ENCODE data around the gene MYO3A.
"Not testable (repeated sequence)": the region's sequence is repeated elsewhere in the genome, so short reads cannot be mapped to it uniquely, and the experiment has no call there.

MYO3A gene

DNA sequence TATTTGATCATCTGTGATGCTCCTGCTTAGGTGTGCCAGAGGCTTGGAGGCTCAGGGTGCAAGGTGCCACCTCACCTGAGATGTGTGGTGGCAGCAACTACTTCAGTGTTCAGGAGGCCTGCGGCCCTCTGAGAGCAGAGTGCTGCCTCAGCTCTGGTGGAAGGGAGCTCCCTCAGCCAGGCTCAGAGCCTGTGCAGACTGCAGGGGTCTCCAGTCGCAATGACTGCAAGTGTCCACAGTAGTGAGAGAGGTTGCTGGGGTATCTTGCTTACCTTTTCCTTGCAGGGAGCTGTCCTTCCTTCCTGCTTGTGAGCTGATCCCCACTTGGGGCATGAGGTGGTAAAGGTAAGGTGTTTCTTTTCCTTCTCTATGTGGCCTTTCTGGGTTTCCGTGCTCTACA is 151.5 kb downstream of the MYO3A start:
- Mint-ChIP-seq H3K4me1 (ENCODE audit: low read depth) (no peaks in the 10 kb centered on the region), H3K36me3 (ENCODE audit: low read depth) (no peaks in the 10 kb centered on the region), H3K27ac (no peak overlapping the region), H3K27me3 (peaks cover 1% of the 10 kb centered on the region), H3K9me3 (no peaks in the 10 kb centered on the region), H3K4me3 (no peak overlapping the region)
- intact Hi-C loops (cut with micrococcal nuclease), result no loop called here

DNA sequence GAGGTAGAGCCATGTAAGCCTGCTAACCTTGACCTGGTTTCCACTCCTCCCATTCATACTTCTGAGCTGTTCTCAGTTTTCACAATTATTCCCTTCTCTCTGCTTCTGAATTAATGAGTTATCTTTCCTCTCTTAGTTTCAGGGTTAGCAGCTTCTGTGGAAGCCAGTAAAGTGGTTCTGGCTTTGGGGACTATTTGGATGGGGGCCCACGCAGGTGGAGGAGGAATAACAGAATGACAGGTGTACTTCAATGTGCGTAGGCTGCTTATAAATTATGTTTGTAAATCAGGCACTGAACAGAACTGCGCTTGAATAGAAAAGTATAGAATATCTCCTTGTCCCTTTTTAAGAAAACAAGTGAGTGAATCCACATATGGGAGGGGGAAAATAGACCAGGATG is 153.6 kb downstream of the MYO3A start:
- peaks cover 1% of the 10 kb centered on the region for H3K27me3 Mint-ChIP-seq

DNA sequence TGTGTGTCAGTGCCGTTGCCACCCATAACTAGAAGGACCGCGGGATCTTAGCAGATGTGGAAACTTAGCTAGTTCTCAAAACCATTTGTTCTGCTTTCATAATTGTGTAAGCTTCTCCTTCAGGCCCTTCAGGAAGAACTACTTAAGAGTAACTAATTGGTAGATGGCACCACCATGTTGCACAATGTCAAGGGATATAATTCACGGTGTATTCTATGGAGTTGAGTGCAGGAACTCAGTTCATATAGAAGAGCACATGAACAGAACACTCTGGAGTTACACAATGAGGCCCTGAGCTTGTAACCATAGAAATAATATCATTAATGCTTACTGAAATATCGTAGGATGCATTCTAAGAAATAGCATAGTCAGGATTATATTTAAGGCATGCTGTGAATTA is 156.0 kb downstream of the MYO3A start:
- peaks cover 1% of the 10 kb centered on the region for H3K27me3 Mint-ChIP-seq
- H3K36me3 Mint-ChIP-seq (ENCODE audit: low read depth), result no peaks in the 10 kb centered on the region
- no peak overlapping the region for H3K4me3 Mint-ChIP-seq
- no peak overlapping the region for H3K27ac Mint-ChIP-seq
- no peaks in the 10 kb centered on the region for H3K4me1 Mint-ChIP-seq (ENCODE audit: low read depth)
- no peaks in the 10 kb centered on the region for H3K9me3 Mint-ChIP-seq
- intact Hi-C loops (cut with micrococcal nuclease), result loop anchor here (1.0 kb wide), 1 partner anchor 32 kb away; no protein-coding TSS in a partner anchor

More for the DNA sequence above, 153.6 kb downstream of the MYO3A start:
- H3K4me1 Mint-ChIP-seq (ENCODE audit: low read depth), result no peaks in the 10 kb centered on the region
- intact Hi-C loops (cut with micrococcal nuclease), result no loop called here
- H3K4me3 Mint-ChIP-seq, result no peak overlapping the region
- H3K36me3 Mint-ChIP-seq (ENCODE audit: low read depth), result no peaks in the 10 kb centered on the region
- no peak overlapping the region for H3K27ac Mint-ChIP-seq
- no peaks in the 10 kb centered on the region for H3K9me3 Mint-ChIP-seq

DNA sequence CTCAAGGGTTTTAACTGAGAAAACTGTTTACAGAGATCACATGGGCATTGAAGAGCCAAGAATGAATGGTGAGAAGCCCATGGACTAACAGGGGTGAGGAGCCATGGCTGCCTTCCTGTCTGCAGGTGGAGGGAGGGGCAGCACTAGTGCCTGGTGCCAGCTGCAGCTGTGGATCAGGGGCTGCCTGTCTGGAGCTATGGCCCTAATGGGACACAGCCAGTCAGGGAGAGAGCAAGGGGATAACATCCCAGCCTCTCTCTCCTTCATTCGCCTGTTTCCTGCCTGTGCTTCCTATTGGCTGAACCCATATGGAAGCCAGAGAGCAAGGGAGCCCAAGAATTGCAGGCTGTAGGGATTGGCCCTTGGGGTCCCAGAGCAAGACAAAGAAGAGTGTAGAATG is 156.7 kb downstream of the MYO3A start:
- intact Hi-C loops (cut with micrococcal nuclease), result loop anchor here (1.0 kb wide), 1 partner anchor 32 kb away; no protein-coding TSS in a partner anchor
- H3K27ac Mint-ChIP-seq, result no peak overlapping the region
- no peaks in the 10 kb centered on the region for H3K4me1 Mint-ChIP-seq (ENCODE audit: low read depth)
- H3K27me3 Mint-ChIP-seq, result peaks cover 1% of the 10 kb centered on the region
- H3K4me3 Mint-ChIP-seq, result no peak overlapping the region
- no peaks in the 10 kb centered on the region for H3K9me3 Mint-ChIP-seq
- H3K36me3 Mint-ChIP-seq (ENCODE audit: low read depth), result no peaks in the 10 kb centered on the region

DNA sequence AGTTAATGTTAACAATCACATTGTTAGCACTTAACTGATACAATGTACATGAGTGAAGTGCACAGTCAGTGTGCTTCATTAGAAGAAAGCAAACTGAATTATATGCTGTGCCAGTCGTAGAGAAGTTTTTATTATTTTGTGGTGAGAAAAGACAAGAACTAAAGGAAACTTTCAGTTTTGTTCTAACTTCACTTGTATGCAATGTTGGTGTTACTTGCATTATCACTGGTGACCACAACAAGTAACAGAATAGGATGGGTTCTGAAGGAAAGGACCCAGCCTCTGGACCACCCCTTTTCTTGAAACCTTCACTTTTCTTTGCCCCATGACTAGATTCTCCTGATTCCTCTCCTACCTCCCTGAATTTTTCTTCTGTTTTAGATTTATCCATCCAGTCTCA is 159.2 kb downstream of the MYO3A start:
- Mint-ChIP-seq H3K36me3 (ENCODE audit: low read depth) (no peaks in the 10 kb centered on the region), H3K4me1 (ENCODE audit: low read depth) (no peaks in the 10 kb centered on the region), H3K27me3 (no peaks in the 10 kb centered on the region), H3K27ac (no peak overlapping the region), H3K9me3 (no peaks in the 10 kb centered on the region), H3K4me3 (no peak overlapping the region)
- intact Hi-C loops (cut with micrococcal nuclease), result no loop called here

DNA sequence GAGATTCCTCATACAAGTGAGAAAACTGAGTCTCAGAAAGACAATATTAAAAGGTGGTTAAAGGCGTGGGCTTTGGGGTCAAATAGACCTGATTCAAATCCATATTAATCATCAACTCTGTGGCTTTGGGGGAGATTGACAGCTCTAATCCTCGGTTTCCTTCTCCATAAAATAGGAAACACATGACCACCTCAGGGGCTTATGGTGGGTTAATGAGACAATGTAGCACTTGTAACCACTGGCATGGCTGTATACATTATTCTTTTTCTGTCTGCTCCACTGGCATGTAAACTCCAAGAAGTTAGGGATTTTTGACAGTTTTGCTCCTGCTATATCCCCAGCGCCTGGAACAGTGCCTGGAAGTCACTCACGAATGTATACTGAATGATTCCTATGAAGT is 161.8 kb downstream of the MYO3A start:
- H3K27ac Mint-ChIP-seq, result no peak overlapping the region
- H3K36me3 Mint-ChIP-seq (ENCODE audit: low read depth), result no peaks in the 10 kb centered on the region
- H3K27me3 Mint-ChIP-seq, result no peaks in the 10 kb centered on the region
- H3K4me1 Mint-ChIP-seq (ENCODE audit: low read depth), result no peaks in the 10 kb centered on the region
- intact Hi-C loops (cut with micrococcal nuclease), result no loop called here
- no peak overlapping the region for H3K4me3 Mint-ChIP-seq
- H3K9me3 Mint-ChIP-seq, result no peaks in the 10 kb centered on the region

DNA sequence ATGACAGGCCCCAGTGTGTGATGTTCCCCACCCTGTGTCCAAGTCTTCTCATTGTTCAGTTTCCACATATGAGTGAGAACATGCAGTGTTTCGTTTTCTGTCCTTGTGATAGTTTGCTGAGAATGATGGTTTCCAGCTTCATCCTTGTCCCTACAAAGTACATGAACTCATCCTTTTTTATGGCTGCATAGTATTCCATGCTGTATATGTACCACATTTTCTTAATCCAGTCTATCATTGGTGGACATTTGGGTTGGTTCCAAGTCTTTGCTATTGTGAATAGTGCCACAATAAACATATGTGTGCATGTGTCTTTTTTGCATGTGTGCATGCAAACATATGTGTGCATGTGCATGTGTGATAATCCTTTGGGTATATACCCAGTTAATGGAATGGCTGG is 163.5 kb downstream of the MYO3A start:
- intact Hi-C loops (cut with micrococcal nuclease); H3K36me3 Mint-ChIP-seq (ENCODE audit: low read depth); H3K27me3 Mint-ChIP-seq; H3K4me3 Mint-ChIP-seq; H3K4me1 Mint-ChIP-seq (ENCODE audit: low read depth); H3K27ac Mint-ChIP-seq; H3K9me3 Mint-ChIP-seq: not testable (repeated sequence)

DNA sequence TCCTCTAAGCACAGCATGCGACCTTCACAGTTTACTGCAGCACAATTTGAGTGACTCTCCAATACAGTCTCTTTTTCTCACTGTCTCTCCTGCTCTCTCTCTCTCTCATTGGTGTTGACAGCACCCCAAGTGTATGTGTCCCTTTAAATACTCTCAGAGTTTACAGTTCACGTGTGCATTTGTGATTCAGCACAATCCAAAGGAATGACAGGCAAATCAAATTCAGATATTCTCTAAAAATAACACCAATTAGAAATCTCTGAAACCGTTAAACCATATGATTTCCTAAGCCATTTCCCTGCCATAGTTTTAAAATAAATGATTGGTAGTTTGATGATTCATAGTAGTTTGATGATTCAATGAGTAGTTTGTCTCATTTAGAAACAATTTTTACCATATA is 178.5 kb downstream of the MYO3A start:
- H3K9me3 Mint-ChIP-seq, result no peaks in the 10 kb centered on the region
- intact Hi-C loops (cut with micrococcal nuclease), result no loop called here
- H3K27me3 Mint-ChIP-seq, result no peaks in the 10 kb centered on the region
- no peak overlapping the region for H3K4me3 Mint-ChIP-seq
- H3K27ac Mint-ChIP-seq, result no peak overlapping the region
- H3K36me3 Mint-ChIP-seq (ENCODE audit: low read depth), result no peaks in the 10 kb centered on the region
- no peaks in the 10 kb centered on the region for H3K4me1 Mint-ChIP-seq (ENCODE audit: low read depth)

DNA sequence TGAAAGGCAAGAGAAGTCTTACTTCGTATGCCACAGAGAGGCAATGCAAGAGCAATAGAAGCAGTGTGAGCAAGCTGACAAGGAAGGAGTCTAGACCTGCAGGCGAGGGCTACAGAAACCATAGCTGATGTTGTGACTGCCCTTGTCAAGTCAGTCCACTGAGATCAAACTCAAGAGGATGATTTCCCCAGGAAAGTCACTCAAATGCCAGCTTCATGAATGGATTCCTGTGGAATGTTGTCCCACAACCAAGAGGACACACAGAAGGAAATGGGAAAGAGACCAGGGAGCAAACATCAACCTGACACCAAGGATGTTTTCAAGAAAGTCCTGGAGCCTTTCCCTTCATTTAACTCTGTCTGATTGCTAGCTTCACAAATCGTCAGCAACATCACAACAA is 204.6 kb downstream of the MYO3A start:
- no peak overlapping the region for H3K4me3 Mint-ChIP-seq
- peaks cover 17% of the 10 kb centered on the region for H3K9me3 Mint-ChIP-seq
- H3K4me1 Mint-ChIP-seq (ENCODE audit: low read depth), result no peaks in the 10 kb centered on the region
- no peak overlapping the region for H3K27ac Mint-ChIP-seq
- H3K27me3 Mint-ChIP-seq, result no peaks in the 10 kb centered on the region
- H3K36me3 Mint-ChIP-seq (ENCODE audit: low read depth), result no peaks in the 10 kb centered on the region
- intact Hi-C loops (cut with micrococcal nuclease), result no loop called here

DNA sequence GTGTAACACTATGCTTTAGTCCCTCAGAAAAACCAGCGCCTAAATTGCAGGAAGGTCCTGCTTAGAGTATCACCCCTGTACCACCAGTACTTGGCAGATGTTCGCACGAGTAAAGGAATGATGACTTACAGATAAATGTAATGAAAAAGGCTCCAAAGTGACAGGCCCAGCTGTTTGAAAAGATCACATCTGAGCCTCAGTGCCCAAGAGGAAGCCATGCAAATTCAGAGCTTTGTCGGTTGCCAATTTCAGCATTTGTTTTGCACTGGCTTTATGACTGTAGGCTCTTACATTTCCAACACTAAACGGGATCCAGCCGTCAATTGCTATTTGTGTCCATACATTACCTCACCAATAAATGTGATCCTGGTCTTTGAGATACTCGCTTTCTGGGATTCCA is 222.0 kb downstream of the MYO3A start:
- Mint-ChIP-seq H3K9me3 (no peaks in the 10 kb centered on the region), H3K27ac (no peak overlapping the region), H3K27me3 (peaks cover 3% of the 10 kb centered on the region), H3K4me1 (ENCODE audit: low read depth) (no peaks in the 10 kb centered on the region), H3K36me3 (ENCODE audit: low read depth) (no peaks in the 10 kb centered on the region), H3K4me3 (no peak overlapping the region)
- intact Hi-C loops (cut with micrococcal nuclease), result no loop called here

DNA sequence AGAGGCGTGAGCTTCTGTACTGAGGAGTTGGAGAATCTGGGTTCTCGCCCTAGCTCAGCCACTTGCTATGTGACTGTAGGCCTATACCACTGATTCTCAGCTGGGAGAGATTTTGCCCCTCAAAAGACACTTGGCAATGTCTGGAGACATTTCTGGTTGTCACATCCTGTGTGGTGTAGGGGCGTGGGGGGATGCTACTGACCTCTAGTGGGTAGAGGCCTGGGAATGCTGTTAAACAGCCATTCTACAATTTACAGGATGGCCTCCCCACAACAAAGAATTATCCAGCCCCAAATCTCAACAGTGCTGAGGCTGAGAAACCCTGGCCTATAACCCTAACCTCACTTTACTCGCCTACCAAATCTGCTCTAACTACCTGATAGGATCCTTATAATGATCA is 223.7 kb downstream of the MYO3A start:
- H3K27ac Mint-ChIP-seq, result no peak overlapping the region
- no peak overlapping the region for H3K4me3 Mint-ChIP-seq
- H3K4me1 Mint-ChIP-seq (ENCODE audit: low read depth), result no peaks in the 10 kb centered on the region
- no peaks in the 10 kb centered on the region for H3K36me3 Mint-ChIP-seq (ENCODE audit: low read depth)
- intact Hi-C loops (cut with micrococcal nuclease), result no loop called here
- H3K9me3 Mint-ChIP-seq, result no peaks in the 10 kb centered on the region
- H3K27me3 Mint-ChIP-seq, result peaks cover 3% of the 10 kb centered on the region

DNA sequence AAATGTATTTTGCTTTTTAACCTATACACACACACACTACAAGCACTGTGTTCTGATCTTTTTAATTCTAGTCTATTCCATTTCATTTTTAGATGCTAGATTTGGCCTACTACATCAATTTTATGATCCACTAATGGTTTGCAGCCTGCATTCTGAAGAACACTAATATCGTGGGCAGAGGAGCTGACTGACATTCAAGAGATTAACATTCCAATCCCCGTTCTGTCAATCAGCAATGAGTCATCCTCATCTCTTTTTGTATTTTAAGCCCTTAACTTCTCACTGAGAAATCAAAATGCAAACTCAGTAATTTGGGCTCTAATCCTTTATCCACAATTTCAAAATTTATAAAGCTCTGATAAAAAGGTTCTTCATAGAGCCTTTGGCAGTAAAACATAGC is 235.4 kb downstream of the MYO3A start:
- Mint-ChIP-seq H3K4me1 (ENCODE audit: low read depth) (peaks cover 4% of the 10 kb centered on the region), H3K36me3 (ENCODE audit: low read depth) (no peaks in the 10 kb centered on the region), H3K9me3 (no peaks in the 10 kb centered on the region), H3K27ac (no peak overlapping the region), H3K4me3 (no peak overlapping the region), H3K27me3 (peaks cover 1% of the 10 kb centered on the region)
- intact Hi-C loops (cut with micrococcal nuclease), result no loop called here

DNA sequence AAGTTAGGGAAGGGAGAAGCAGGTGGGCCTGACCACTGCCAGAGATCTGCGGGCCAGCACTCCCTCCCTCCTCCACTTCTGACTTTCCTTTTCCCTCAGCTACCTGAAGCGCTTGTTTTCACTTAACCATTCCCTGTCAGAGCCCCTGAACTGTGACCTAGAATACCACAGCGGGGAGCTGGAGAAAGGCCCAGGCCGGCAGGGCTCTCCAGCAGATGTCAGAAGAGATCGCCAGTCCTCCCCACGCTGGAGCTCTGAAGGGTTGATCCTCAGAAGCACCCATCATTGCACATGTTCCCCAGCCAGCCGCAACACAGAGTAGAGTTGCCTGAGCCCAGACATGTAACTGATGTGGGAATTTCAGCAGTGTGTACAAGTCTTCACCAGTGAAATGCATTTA is 238.1 kb downstream of the MYO3A start:
- Mint-ChIP-seq H3K4me1 (ENCODE audit: low read depth) (peaks cover 4% of the 10 kb centered on the region), H3K27ac (no peak overlapping the region), H3K27me3 (peaks cover 3% of the 10 kb centered on the region), H3K4me3 (no peak overlapping the region), H3K9me3 (no peaks in the 10 kb centered on the region), H3K36me3 (ENCODE audit: low read depth) (no peaks in the 10 kb centered on the region)
- intact Hi-C loops (cut with micrococcal nuclease), result no loop called here

DNA sequence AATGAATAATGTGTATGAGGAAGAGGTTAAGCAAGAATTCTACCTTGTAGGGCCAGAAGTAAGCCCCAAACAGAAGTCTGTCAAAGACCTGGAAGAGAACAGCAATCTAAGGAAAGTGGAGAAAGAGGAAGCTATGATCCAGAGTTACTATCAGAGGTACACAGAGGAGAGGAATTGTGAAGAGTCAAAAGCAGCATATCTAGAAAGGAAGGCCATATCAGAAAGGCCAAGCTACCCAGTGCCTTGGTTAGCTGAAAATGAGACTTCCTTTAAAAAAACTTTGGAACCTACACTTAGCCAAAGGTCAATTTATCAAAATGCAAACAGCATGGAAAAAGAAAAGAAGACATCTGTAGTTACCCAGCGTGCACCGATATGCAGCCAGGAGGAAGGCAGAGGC is 239.8 kb downstream of the MYO3A start:
- Mint-ChIP-seq H3K36me3 (ENCODE audit: low read depth) (no peaks in the 10 kb centered on the region), H3K4me3 (no peak overlapping the region), H3K4me1 (ENCODE audit: low read depth) (peaks cover 4% of the 10 kb centered on the region), H3K9me3 (no peaks in the 10 kb centered on the region), H3K27ac (no peak overlapping the region), H3K27me3 (peaks cover 2% of the 10 kb centered on the region)
- intact Hi-C loops (cut with micrococcal nuclease), result no loop called here

DNA sequence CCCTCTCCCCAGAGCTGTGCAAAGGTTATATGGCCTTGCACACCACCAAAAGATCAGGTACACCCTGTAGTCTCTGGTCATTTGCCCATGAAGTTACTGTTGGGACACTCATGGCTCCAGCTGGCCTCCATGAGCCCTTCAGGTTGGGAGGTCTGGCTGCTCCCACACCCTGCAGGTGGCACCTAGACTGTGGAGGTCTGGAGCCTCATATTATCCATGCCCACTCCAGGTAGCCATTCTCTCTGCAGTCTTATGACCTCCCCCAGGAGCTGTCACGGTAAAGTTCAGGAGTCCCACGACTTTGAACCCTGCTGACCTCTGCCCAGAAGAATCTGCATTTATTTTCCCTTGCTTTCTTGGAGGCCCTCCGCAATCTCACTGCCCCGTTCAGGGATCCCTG is 243.3 kb downstream of the MYO3A start:
- peaks cover 4% of the 10 kb centered on the region for H3K4me1 Mint-ChIP-seq (ENCODE audit: low read depth)
- peaks cover 4% of the 10 kb centered on the region for H3K27me3 Mint-ChIP-seq
- H3K36me3 Mint-ChIP-seq (ENCODE audit: low read depth), result no peaks in the 10 kb centered on the region
- H3K9me3 Mint-ChIP-seq, result no peaks in the 10 kb centered on the region
- no peak overlapping the region for H3K27ac Mint-ChIP-seq
- no peak overlapping the region for H3K4me3 Mint-ChIP-seq
- intact Hi-C loops (cut with micrococcal nuclease), result no loop called here
